GM12878 (cell line): ENCODE measurements around the gene KHDRBS2. TPM values are rescaled to one million over a fixed set of nuclear protein-coding genes. Genes with fewer than 3 reads are reported as not detected.

Source experiments
- ATAC-seq: fragments of 200-7000 bp; cut with Tn5 transposase; 3 replicates; pipeline ENCODE4 v1.9.1; 2020; ENCODE audit warnings: mild to moderate bottlenecking, moderate library complexity
- BruUV-seq: library from RNA; stranded (reverse); fragments of 400-500 nt; replicated peaks from 2 replicates; lab custom pipeline; 2021; lab: Mats Ljungman, UMichigan
- CTCF ChIA-PET: fragments of 300-600 bp; sonication (Branson Sonifier 250); formaldehyde crosslinking; extraction: SDS; loops from one replicate; lab custom pipeline; 2021; ENCODE audit warnings: inconsistent platforms; lab: Yijun Ruan, JAX
- POLR2A ChIA-PET: fragments of 350-600 bp; formaldehyde crosslinking; extraction: SDS; loops from one replicate; lab custom pipeline; 2021; ENCODE audit warnings: inconsistent platforms; lab: Charles Lee
- RAD21 ChIA-PET: fragments of 300-600 bp; sonication (Branson Sonifier 250); formaldehyde crosslinking; loops from one replicate; lab custom pipeline; 2023; ENCODE audit warnings: antibody characterized with exemption; ENCODE audit not compliant: unreplicated experiment; lab: Charles Lee
- SMC1A ChIA-PET: fragments of 300-600 bp; sonication (Branson Sonifier 250); formaldehyde crosslinking; loops from one replicate; lab custom pipeline; 2023; ENCODE audit not compliant: unreplicated experiment, uncharacterized antibody; lab: Charles Lee
- DNase-seq: peaks from one replicate; pipeline ENCODE4 v3.0.0-alpha.2; 2011; ENCODE audit warnings: low read depth, low spot score
- FAIRE-seq: peaks from 3 replicates; lab custom pipeline; 2011; peaks lifted over from hg19 to GRCh38; lab: Jason Lieb, UNC
- H2AFZ ChIP-seq: 2 replicates; pipeline ENCODE4 v1.6.0; 2011; ENCODE audit warnings: low read depth, low read length, control low read depth; ENCODE audit not compliant: control insufficient read depth
- H3K27ac ChIP-seq: 2 replicates; pipeline ENCODE4 v1.5.1; 2011; ENCODE audit warnings: control low read depth; ENCODE audit not compliant: control insufficient read depth, insufficient read depth
- H3K27me3 ChIP-seq, 2 experiments: replicated peaks in 1 of 2; 2 replicates each; pipeline versions ENCODE4 v1.6.0 to v1.6.1; 2011; ENCODE audit warnings: low read length in 1 of 2; ENCODE audit not compliant: control insufficient read depth in 2 of 2, insufficient read depth in 2 of 2
- H3K36me3 ChIP-seq, 2 experiments: 2 replicates each; pipeline ENCODE4 v1.5.1; 2011; ENCODE audit warnings: low read length in 1 of 2; ENCODE audit not compliant: control insufficient read depth in 2 of 2, insufficient read depth in 2 of 2
- H3K4me1 ChIP-seq: 2 replicates; pipeline ENCODE4 v1.6.1; 2011; ENCODE audit warnings: mild to moderate bottlenecking, low read length, moderate library complexity, mixed read lengths; ENCODE audit not compliant: control insufficient read depth, insufficient read depth
- H3K4me2 ChIP-seq: 2 replicates; pipeline ENCODE4 v1.6.0; 2011; ENCODE audit warnings: control low read depth; ENCODE audit not compliant: control insufficient read depth, insufficient read depth
- H3K4me3 ChIP-seq: fragments of 200-600 bp; sonication (generic); 2 replicates; pipeline ENCODE4 v1.5.1; 2016
- H3K79me2 ChIP-seq: 2 replicates; pipeline ENCODE4 v1.6.0; 2011; ENCODE audit warnings: low read length; ENCODE audit not compliant: control insufficient read depth, insufficient read depth
- H3K9ac ChIP-seq: 2 replicates; pipeline ENCODE4 v1.8.0; 2011; ENCODE audit warnings: low read length, control low read depth, mixed read lengths; ENCODE audit not compliant: control insufficient read depth, insufficient read depth
- H3K9me3 ChIP-seq: replicated peaks from 3 replicates; pipeline ENCODE4 v1.5.1; 2011; ENCODE audit warnings: mild to moderate bottlenecking, low read length; ENCODE audit not compliant: control insufficient read depth, insufficient read depth
- H4K20me1 ChIP-seq: 2 replicates; pipeline ENCODE4 v1.6.0; 2011; ENCODE audit not compliant: control insufficient read depth, insufficient read depth
- BCLAF1 ChIP-seq: fragments of 450-650 bp; IDR thresholded peaks from 2 replicates; pipeline ENCODE4 v1.6.1; 2017; ENCODE audit warnings: antibody characterized with exemption, mild to moderate bottlenecking, moderate library complexity
- NFXL1 ChIP-seq: fragments of 450-650 bp; IDR thresholded peaks from 2 replicates; pipeline ENCODE4 v1.6.1; 2017; ENCODE audit warnings: antibody characterized with exemption, mild to moderate bottlenecking, borderline replicate concordance
- PRDM15 ChIP-seq: fragments of 450-650 bp; formaldehyde crosslinking; IDR thresholded peaks from 2 replicates; pipeline ENCODE4 v1.4.0; 2020; ENCODE audit warnings: mild to moderate bottlenecking, moderate library complexity
- in situ Hi-C: fragments of 300-500 bp; cut with MboI; formaldehyde crosslinking; loops from 9 replicates; pipeline ENCODE4 v1.14.3; 2018; ENCODE audit warnings: mixed read lengths
- intact Hi-C: fragments of 100-400 bp; cut with micrococcal nuclease; formaldehyde crosslinking; loops from one replicate; pipeline ENCODE4 v1.14.2; 2022; ENCODE audit not compliant: unreplicated experiment
- polyA plus RNA-seq, 11 experiments: library from polyadenylated mRNA; depleted of rRNA in 4 of 11; unstranded in 6 of 11; stranded (reverse) in 5 of 11; fragments of >200 nt; fragmentation: Nextera tagmentation in 4 of 11; fragmentation: Illumina TruSeq in 1 of 11; extraction: Ambion mirVana in 4 of 11; extraction: Trizol in 1 of 11; gene quantifications; 1 replicate in 1 of 11; 2 replicates in 10 of 11; pipeline versions ENCODE4 v1.2.1 to v1.2.3, GENCODE V29; 2011 to 2016; ENCODE audit warnings: inconsistent platforms in 2 of 11, missing spikeins in 2 of 11, low read depth in 1 of 11
- total RNA-seq, 4 experiments: library from RNA; depleted of rRNA in 3 of 4; stranded (reverse); fragments of >200 nt in 3 of 4; fragmentation: Illumina TruSeq in 1 of 4; extraction: Trizol in 1 of 4; gene quantifications; 2 replicates each; pipeline versions ENCODE4 v1.2.1 to v1.2.3, GENCODE V29; 2013 to 2021

KHDRBS2 gene
- total and polyA plus RNA-seq, 10 of the 15 experiments (the other 5 are each of a cell fraction or from before 2014, with no cell fraction given), result 0.11 to 0.56 TPM; not detected in 8

GRCh38 chr6:62246087-62246486 lies 39.9 kb downstream of the KHDRBS2 start:
- SMC1A ChIA-PET, result no interaction called here
- DNase-seq, result no peak
- RAD21 ChIA-PET, result no interaction called here
- H2AFZ ChIP-seq, result no peak overlapping the region
- no peak overlapping the region for H3K27ac ChIP-seq
- POLR2A ChIA-PET, result no interaction called here
- no peak for TF ChIP-seq NFXL1
- TF ChIP-seq BCLAF1, result no peak
- no peak for TF ChIP-seq PRDM15 (CRISPR knock-in tag)
- H3K27me3 ChIP-seq, result no peaks in the 10 kb centered on the region
- intact Hi-C loops (no loop called here), in situ Hi-C loops (no loop called here)
- no peak overlapping the region for H3K9ac ChIP-seq
- H3K4me3 ChIP-seq, result no peak overlapping the region
- H3K36me3 ChIP-seq, result no peaks in the 10 kb centered on the region
- no TSS peak for BruUV-seq
- CTCF ChIA-PET, result interaction anchor here (1.0 kb wide), 1 partner anchor 19 kb away, joined by 3 read pairs; no protein-coding TSS in a partner anchor
- H3K9me3 ChIP-seq, result no peaks in the 10 kb centered on the region
- H3K4me1 ChIP-seq, result no peaks in the 10 kb centered on the region
- no peak for ATAC-seq
- H4K20me1 ChIP-seq, result no peaks in the 10 kb centered on the region
- no peak overlapping the region for H3K4me2 ChIP-seq
- no peak for FAIRE-seq
- H3K79me2 ChIP-seq, result no peaks in the 10 kb centered on the region
